HepG2 (cell line): ENCODE measurements around the gene NME7. TPM values are rescaled to one million over a fixed set of nuclear protein-coding genes. Genes with fewer than 3 reads are reported as not detected.

Experiments
- KDM1A ChIP-seq: IDR thresholded peaks from 2 replicates; pipeline ENCODE4 v1.6.1; 2016; ENCODE audit warnings: missing compliant biosample characterization
- SETDB1 ChIP-seq: sonication (generic); formaldehyde crosslinking; IDR thresholded peaks from 2 replicates; pipeline ENCODE4 v1.5.1; 2020; ENCODE audit warnings: missing genetic modification reagents, mild to moderate bottlenecking, borderline replicate concordance
- TAF1 ChIP-seq: sonication (generic); formaldehyde crosslinking; IDR thresholded peaks from 2 replicates; pipeline ENCODE4 v1.4.0; 2020; ENCODE audit warnings: missing genetic modification reagents
- ZBTB40 ChIP-seq, 2 experiments: fragments of 450-650 bp in 1 of 2; sonication (generic) in 1 of 2; formaldehyde crosslinking in 1 of 2; IDR thresholded peaks; 2 replicates each; pipeline versions ENCODE4 v1.6.1 to v1.8.0; 2016 to 2022; ENCODE audit warnings: antibody characterized with exemption in 1 of 2, mild to moderate bottlenecking in 1 of 2, missing genetic modification reagents in 1 of 2
- ZNF446 ChIP-seq: sonication (generic); formaldehyde crosslinking; IDR thresholded peaks from 2 replicates; pipeline ENCODE4 v1.5.0; 2020; ENCODE audit warnings: mild to moderate bottlenecking, missing genetic modification reagents
- ZNF644 ChIP-seq: IDR thresholded peaks from 2 replicates; pipeline ENCODE4 v1.6.1; 2016; ENCODE audit warnings: low read depth
- ZNF672 ChIP-seq: sonication (generic); formaldehyde crosslinking; IDR thresholded peaks from 2 replicates; pipeline ENCODE4 v1.8.1; 2022; ENCODE audit warnings: missing genetic modification reagents
- polyA plus RNA-seq, 8 experiments: library from polyadenylated mRNA; depleted of rRNA in 3 of 8; stranded (reverse) in 7 of 8; unstranded in 1 of 8; fragments of >200 nt; fragmentation: Illumina TruSeq in 4 of 8; extraction: Trizol in 4 of 8; gene quantifications; 2 replicates each; pipeline versions ENCODE4 v1.2.1 to v1.2.3, GENCODE V29; 2011 to 2016; ENCODE audit warnings: low read depth in 4 of 8, missing spikeins in 1 of 8, mixed read lengths in 1 of 8; ENCODE audit not compliant: insufficient read depth in 1 of 8
- total RNA-seq, 5 experiments: library from RNA; depleted of rRNA; stranded (reverse); fragments of >200 nt; fragmentation: Illumina TruSeq; extraction: Trizol; gene quantifications; 2 replicates each; pipeline ENCODE4 v1.2.3, GENCODE V29; 2016; ENCODE audit warnings: low read depth in 1 of 5
- TF ChIP-seq, protein P1 (sequence below): fragments of 450-650 bp; IDR thresholded peaks from 2 replicates; pipeline ENCODE4 v1.6.1; 2017; ENCODE audit warnings: mild to moderate bottlenecking
- TF ChIP-seq, protein P2 (sequence below): sonication (generic); formaldehyde crosslinking; IDR thresholded peaks from 2 replicates; pipeline ENCODE4 v1.4.0; 2020; ENCODE audit warnings: mild to moderate bottlenecking, missing genetic modification reagents

NME7 gene
- total and polyA plus RNA-seq, 2 of the 13 experiments (the other 11 are each of a cell fraction or from before 2014, with no cell fraction given) = 9.4 to 22.5 TPM

DNA sequence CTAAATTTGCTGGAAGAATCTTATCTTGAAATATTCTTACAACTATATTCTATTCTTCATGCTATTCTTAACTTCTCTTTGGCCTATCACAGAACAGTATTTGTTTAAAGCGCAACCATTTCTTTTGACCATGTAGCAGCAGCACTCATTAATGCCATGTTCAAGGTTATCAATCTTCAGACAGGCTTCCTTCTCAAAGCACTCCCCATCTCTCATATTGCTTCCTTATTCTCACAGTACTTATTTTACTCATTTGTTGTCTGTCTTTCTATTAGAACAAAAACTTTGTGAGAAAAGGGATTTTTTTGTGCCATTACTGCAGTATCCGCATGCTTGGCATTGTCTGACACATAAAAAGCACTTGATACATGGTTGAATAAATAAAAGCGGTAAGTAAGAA is 171.4 kb downstream of the NME7 start (continued):
- TF ChIP-seq, protein P1, sequence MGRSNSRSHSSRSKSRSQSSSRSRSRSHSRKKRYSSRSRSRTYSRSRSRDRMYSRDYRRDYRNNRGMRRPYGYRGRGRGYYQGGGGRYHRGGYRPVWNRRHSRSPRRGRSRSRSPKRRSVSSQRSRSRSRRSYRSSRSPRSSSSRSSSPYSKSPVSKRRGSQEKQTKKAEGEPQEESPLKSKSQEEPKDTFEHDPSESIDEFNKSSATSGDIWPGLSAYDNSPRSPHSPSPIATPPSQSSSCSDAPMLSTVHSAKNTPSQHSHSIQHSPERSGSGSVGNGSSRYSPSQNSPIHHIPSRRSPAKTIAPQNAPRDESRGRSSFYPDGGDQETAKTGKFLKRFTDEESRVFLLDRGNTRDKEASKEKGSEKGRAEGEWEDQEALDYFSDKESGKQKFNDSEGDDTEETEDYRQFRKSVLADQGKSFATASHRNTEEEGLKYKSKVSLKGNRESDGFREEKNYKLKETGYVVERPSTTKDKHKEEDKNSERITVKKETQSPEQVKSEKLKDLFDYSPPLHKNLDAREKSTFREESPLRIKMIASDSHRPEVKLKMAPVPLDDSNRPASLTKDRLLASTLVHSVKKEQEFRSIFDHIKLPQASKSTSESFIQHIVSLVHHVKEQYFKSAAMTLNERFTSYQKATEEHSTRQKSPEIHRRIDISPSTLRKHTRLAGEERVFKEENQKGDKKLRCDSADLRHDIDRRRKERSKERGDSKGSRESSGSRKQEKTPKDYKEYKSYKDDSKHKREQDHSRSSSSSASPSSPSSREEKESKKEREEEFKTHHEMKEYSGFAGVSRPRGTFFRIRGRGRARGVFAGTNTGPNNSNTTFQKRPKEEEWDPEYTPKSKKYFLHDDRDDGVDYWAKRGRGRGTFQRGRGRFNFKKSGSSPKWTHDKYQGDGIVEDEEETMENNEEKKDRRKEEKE = no peak
- TF ChIP-seq ZNF446 (CRISPR knock-in tag) (no peak), ZNF644 (CRISPR knock-in tag) (no peak), ZBTB40 (IDR thresholded peaks at IDR 0.05) (no peak), ZBTB40 (CRISPR knock-in tag; IDR thresholded peaks at IDR 0.05) (no peak), SETDB1 (no peak), TAF1 (CRISPR knock-in tag) (no peak), ZNF672 (CRISPR knock-in tag) (no peak), KDM1A (CRISPR knock-in tag) (no peak)
- TF ChIP-seq, protein P2, sequence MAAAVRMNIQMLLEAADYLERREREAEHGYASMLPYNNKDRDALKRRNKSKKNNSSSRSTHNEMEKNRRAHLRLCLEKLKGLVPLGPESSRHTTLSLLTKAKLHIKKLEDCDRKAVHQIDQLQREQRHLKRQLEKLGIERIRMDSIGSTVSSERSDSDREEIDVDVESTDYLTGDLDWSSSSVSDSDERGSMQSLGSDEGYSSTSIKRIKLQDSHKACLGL (CRISPR knock-in tag) = no peak
